Erythroblast (primary cell): ENCODE results near the gene MAST4.
A peak's percentile ranks its signal among the peaks of the same experiment; 100 is the strongest.

ENCODE experiments used
- DNase-seq, 2 experiments: peaks; one replicate each; lab custom pipeline; 2025; lab: John Stamatoyannopoulos, UW
- GATA1 ChIP-seq: IDR thresholded peaks from 2 replicates; pipeline ENCODE4 v1.6.1; 2011; ENCODE audit warnings: low read depth, mild to moderate bottlenecking, control low read depth, low read length, moderate library complexity
- POLR2A ChIP-seq: IDR thresholded peaks from 2 replicates; pipeline ENCODE4 v1.6.1; 2011; ENCODE audit warnings: mild to moderate bottlenecking, low read length

The MAST4 gene

DNA sequence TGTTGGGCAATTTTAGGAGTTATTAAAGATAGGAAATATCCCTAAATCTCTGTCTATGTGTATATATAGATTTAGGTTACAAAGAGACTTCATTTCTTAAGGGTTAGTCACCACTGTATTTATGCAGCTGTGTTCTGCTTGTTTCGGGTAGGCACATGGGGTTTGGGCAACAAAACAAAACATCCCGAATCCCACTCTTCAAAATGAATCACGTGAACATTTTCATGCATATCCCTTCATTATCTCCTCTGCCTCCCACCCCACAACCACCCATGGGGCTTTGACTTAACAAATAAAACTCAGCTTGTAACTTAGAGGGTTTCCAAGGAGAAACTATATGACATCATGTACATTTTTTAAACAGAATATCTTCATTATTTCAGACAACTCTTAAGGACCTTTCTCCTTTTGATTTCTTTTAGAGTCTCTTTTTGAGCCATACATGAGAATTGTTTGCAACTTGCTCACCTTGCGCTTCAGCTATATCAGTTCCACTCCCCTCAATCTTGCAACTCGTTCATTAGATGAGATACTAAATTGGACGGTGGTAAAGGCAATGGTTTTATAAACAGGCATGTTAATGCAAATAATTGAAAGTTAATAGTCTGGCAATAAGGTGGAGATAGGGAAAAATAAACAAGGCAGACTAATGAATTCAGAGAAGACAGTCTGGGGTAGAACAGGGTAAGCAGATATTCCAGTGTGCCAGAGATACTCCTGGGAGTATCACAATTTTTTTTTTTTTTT lies 463.7 kb downstream of the MAST4 start:
- no peak for DNase-seq
- no peak for TF ChIP-seq POLR2A
- no peak for TF ChIP-seq GATA1

GRCh38 chr5:67061511-67061910 lies 465.3 kb downstream of the MAST4 start:
- DNase-seq = no peak
- no peak for TF ChIP-seq GATA1
- TF ChIP-seq POLR2A = no peak

GRCh38 chr5:67063055-67063454 lies 466.9 kb downstream of the MAST4 start:
- DNase-seq = no peak

DNA sequence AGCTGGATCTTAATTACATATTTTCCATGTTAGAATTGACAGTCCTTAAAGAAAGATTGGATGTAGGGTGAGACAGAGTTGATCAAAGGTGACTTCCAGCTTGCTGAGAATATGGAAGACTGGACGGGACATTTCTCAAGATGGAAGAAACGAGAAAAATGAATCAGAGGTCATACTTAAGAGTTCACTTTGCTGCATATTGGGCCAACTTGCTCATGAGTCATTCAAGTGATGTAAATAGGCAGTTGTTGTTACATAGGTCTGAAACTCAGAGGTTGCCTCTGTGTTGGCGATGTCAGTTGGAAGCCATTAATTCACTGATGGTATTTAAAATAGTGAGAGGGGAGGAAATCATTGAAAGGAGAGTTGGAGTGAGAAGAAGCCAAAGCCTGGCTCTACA lies 467.6 kb downstream of the MAST4 start:
- TF ChIP-seq GATA1 (no peak), POLR2A (no peak)
- peak in 1 of 2 experiments; percentile 4 for DNase-seq

More at GRCh38 chr5:67063055-67063454, 466.9 kb downstream of the MAST4 start:
- TF ChIP-seq POLR2A (no peak), GATA1 (no peak)

- TF ChIP-seq GATA1 (no peak), POLR2A (no peak)
- DNase-seq = no peak
These were observed 469.0 kb downstream of the MAST4 start for GRCh38 chr5:67065237-67065636.

DNA sequence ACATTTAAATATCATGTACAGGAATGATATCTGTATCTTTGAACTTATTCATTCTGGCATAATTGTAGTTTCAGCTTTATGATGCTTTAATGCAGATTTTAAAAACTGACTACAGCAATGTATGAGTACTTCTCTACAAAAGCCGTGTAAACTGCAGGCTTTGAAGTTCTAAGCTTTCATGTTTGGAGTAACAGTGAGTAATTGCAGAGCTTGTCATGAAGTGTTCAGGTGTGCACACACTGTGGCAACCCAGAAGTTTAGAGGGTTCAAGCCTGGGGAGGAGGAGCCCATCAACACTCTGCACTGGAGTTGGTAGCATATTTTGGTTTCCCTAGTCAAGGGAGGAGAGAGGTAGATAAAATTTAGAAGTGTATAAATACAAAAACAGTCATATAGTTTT lies 469.5 kb downstream of the MAST4 start:
- no peak for TF ChIP-seq POLR2A

GRCh38 chr5:67066815-67067214 lies 470.6 kb downstream of the MAST4 start:
- no peak for TF ChIP-seq GATA1
- no peak for TF ChIP-seq POLR2A
- DNase-seq = peak in 1 of 2 experiments; percentile 2

More for the DNA sequence above, 469.5 kb downstream of the MAST4 start:
- DNase-seq = no peak

DNA sequence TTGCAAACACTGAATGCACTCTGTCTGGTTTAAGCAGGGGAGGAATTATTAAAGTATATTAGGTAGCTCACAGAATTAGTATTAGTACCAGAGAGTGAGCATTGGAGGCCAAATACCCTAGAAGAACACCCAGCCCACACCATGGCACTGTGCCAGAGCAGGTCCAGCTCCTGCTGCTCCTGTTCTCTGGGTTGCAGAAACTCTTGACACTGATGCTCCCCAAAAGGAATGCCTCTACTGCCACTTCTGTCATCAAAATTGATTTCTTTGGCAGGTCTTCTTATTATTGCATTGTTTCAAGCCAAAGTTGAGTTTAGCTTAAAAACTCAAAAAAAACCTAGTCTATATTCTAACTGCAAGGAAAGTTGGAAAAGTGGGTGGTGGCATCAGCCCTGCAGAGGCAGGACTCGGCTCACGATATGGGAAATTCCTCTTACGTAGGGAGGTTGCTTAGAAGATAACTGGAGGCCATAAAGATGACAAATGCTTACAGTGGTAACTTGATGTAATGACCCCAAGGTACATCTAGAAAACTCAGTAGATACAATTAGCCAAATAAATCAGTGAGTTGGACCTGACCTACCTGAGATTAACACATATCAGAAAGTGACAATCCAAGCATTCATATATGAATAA lies 477.0 kb downstream of the MAST4 start:
- no peak for TF ChIP-seq GATA1
- TF ChIP-seq POLR2A = no peak
- no peak for DNase-seq

DNA sequence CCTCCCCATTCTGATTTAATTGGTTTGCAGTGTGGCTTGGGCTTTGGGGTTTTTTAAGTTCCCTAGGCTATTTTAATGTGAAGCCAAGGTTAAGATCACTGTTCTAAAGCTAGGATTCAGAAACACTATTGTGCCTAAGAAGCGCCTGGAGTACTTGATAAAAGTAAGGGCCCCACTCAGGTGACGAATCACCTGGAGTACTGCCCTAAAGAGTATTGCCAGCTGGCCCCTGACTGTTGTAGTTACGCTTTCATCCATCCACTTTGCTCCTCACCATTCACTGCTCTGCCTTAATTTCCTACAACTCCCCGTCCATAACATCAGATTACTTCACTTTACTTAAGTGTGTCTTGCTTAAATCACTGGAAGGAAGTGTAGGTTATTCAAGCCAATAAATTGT lies 481.1 kb downstream of the MAST4 start:
- TF ChIP-seq POLR2A (no peak), GATA1 (no peak)
- DNase-seq = no peak

- no peak for DNase-seq
- TF ChIP-seq GATA1 (no peak), POLR2A (no peak)
These were observed 485.1 kb downstream of the MAST4 start for GRCh38 chr5:67081261-67081660.

- DNase-seq = no peak
These were observed 486.7 kb downstream of the MAST4 start for GRCh38 chr5:67082941-67083340.

DNA sequence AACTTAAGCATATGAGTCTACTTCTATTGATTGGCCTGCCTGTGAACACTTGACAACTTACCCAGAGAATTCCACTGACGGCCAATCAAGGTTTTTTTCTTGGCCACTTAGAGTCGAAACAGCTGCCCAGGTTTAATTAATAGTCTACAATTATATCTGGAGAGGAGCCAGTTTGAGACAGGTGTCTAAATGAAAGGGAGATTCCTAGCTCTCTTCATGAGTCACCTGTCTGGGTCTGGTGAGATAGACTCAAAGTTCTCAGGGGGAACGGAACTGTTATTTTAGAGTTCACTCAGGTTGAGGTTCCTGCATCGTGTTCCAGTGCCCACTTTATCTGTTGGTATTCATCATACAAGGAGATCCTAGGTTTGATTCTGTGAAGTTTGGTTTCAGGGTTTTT lies 489.4 kb downstream of the MAST4 start:
- TF ChIP-seq GATA1 (no peak), POLR2A (no peak)
- DNase-seq = no peak

More at GRCh38 chr5:67082941-67083340, 486.7 kb downstream of the MAST4 start:
- no peak for TF ChIP-seq POLR2A
- TF ChIP-seq GATA1 = no peak

- TF ChIP-seq POLR2A (no peak), GATA1 (no peak)
- DNase-seq = no peak
These were observed 493.1 kb downstream of the MAST4 start for GRCh38 chr5:67089200-67089725.

DNA sequence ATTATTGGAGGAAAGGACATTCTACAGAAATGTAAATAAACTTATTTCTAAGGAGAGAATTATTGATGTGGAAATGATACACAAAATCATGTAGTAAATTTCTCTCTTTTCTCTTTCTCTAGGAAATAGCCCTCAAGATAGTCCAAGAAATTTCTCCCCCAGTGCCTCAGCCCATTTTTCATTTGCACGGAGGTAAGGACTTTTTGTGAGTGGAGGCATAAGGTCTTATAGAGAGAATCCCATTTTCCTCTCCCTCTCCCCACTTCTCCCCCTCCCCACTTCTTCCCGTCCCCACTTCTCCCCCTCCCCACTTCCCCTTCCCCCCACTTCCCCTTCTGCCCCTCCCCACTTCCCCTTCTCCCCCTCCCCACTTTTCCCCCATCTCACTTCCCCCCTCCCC lies 493.8 kb downstream of the MAST4 start:
- no peak for DNase-seq
- no peak for TF ChIP-seq POLR2A
- TF ChIP-seq GATA1 = no peak
